ENCODE data around the gene PSMD4. TPM values are rescaled to one million over a fixed set of nuclear protein-coding genes. Genes with fewer than 3 reads are reported as not detected.

Gene PSMD4
- total and polyA plus RNA-seq, 4 donors, result 115 to 162 (median 131) TPM

DNA sequence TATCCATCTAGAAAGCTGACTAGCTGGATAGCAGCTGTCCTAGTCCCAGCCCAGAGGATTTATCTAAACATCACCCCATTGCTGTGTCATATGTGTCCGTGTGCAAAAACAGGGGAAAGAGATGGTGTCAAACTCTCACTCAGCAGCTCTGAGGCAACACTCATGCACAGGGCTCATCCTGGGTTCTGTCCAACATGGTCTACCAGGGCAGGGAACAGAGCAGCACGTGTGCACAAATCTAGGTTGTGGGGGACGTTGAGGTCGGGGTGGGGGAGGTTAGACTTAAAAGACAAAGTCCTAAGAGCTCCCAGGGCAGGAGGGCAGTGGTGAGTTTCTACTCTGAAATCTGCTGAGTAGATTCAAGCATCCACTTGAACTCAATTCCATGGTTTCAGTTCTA is 56.5 kb downstream of the PSMD4 start:
- H3K4me3 ChIP-seq (ENCODE audit: low read length in 2 of 2), result no peak overlapping the region
- DNase-seq (no peak), ATAC-seq (ENCODE audit: low FRiP score) (no peak)
- peaks cover 0 to 2% of the 10 kb centered on the region in 2 donors for H3K4me1 ChIP-seq (ENCODE audit: control insufficient read depth in 1 of 2, insufficient read depth in 2 of 2, low read length in 2 of 2)
- no peaks in the 10 kb centered on the region for H3K27me3 ChIP-seq (ENCODE audit: control insufficient read depth in 1 of 2, insufficient read depth in 2 of 2, low read length in 1 of 2)
- no peaks in the 10 kb centered on the region for H3K9me3 ChIP-seq (ENCODE audit: control insufficient read depth, low read length)
- peaks cover 2 to 16% of the 10 kb centered on the region in 2 donors for H3K36me3 ChIP-seq (ENCODE audit: control insufficient read depth in 1 of 2, insufficient read depth in 2 of 2, low read length in 1 of 2)
- peak overlapping the region in 1 of 2 donors; percentile 49 for H3K27ac ChIP-seq (ENCODE audit: low read depth in 1 of 2, low read length in 2 of 2)
- intact Hi-C loops (cut with DNase I), result loop anchor here in 1 of 2 donors (1.0 kb wide), 1 partner anchor 16 kb away; the partner anchor contains the start of gene PI4KB
- 55 to 60% methylated on average over 4 of the region's 4 CpGs for WGBS, 2 donors

DNA sequence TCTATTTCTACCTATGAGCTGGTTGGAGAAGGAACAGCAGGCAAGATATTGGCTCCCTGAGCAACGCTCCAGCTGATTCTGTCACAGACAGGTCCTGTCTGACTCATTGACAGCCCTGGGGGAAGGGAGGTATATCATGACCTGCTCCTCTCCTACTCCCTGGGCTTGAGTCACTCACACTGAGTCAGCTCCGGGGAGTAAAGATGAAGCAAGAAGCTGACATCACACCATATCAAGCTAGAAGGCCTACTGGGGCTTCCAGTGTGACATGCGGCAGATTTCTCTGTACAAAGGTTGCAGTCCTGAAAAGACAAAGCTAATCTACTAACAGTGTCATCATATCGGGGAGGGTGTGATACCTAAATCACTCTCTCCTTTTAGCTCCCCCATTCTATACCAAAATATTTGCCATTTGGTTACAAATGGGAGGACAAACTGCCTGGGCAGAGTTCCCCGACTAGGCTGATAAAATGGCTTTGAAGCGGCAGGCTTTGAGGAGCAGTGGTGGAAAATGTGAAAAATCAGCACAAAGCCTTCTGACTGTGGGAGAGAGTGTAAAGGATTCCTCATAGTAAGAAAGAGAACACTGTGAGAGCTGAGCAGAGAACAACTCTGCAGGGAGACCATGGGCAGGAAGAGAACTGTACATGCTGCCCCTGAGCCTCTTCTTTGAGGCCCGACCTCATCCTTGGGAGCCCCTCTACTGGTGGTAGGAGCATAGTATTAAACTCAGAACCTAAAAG is 57.2 kb downstream of the PSMD4 start:
- ATAC-seq (ENCODE audit: low FRiP score) (peak; percentile 92), DNase-seq (peak; percentile 85 to 86)
- Histone ChIP-seq H3K36me3 (ENCODE audit: control insufficient read depth in 1 of 2, insufficient read depth in 2 of 2, low read length in 1 of 2) (peaks cover 2 to 16% of the 10 kb centered on the region in 2 donors), H3K4me1 (ENCODE audit: control insufficient read depth in 1 of 2, insufficient read depth in 2 of 2, low read length in 2 of 2) (peaks cover 0 to 2% of the 10 kb centered on the region in 2 donors), H3K4me3 (ENCODE audit: low read length in 2 of 2) (no peak overlapping the region), H3K9me3 (ENCODE audit: control insufficient read depth, low read length) (no peaks in the 10 kb centered on the region), H3K27me3 (ENCODE audit: control insufficient read depth in 1 of 2, insufficient read depth in 2 of 2, low read length in 1 of 2) (no peaks in the 10 kb centered on the region), H3K27ac (ENCODE audit: low read depth in 1 of 2, low read length in 2 of 2) (peak overlapping the region in 1 of 2 donors; percentile 64)
- intact Hi-C loops (cut with DNase I), result loop anchor here in 1 of 2 donors (1.0 kb wide), 1 partner anchor 16 kb away; the partner anchor contains the start of gene PI4KB
- 48% methylated on average over 7 of the region's 7 CpGs for WGBS, 2 donors

DNA sequence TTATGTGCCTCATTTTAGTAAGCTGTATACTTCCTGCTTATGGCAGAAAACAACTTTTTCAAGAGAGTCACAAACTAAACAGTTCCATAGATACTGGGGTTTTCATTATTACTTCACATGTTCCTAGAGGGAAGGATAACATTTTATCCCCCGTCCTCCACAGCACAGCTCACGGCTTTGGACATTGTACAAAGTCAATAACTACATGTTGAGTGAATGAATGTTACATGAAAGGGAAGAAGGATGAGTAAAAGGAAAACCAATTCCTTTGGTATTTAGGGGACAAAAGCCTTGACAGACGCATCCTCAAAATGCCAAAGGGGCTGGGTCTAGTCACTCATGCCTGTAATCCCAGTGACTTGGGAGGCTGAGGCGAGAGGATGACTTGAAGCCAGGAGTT is 57.9 kb downstream of the PSMD4 start:
- WGBS, 2 donors, result 44 to 56% methylated on average over 4 of the region's 4 CpGs
- intact Hi-C loops (cut with DNase I), result no loop called here
- Histone ChIP-seq H3K36me3 (ENCODE audit: control insufficient read depth in 1 of 2, insufficient read depth in 2 of 2, low read length in 1 of 2) (peaks cover 2 to 16% of the 10 kb centered on the region in 2 donors), H3K4me1 (ENCODE audit: control insufficient read depth in 1 of 2, insufficient read depth in 2 of 2, low read length in 2 of 2) (peaks cover 0 to 2% of the 10 kb centered on the region in 2 donors), H3K27ac (ENCODE audit: low read depth in 1 of 2, low read length in 2 of 2) (no peak overlapping the region), H3K27me3 (ENCODE audit: control insufficient read depth in 1 of 2, insufficient read depth in 2 of 2, low read length in 1 of 2) (no peaks in the 10 kb centered on the region), H3K4me3 (ENCODE audit: low read length in 2 of 2) (no peak overlapping the region), H3K9me3 (ENCODE audit: control insufficient read depth, low read length) (no peaks in the 10 kb centered on the region)
- DNase-seq, result no peak
- no peak for ATAC-seq (ENCODE audit: low FRiP score)

GRCh38 chr1:151312826-151313225 is 58.3 kb downstream of the PSMD4 start:
- Histone ChIP-seq H3K27me3 (ENCODE audit: control insufficient read depth in 1 of 2, insufficient read depth in 2 of 2, low read length in 1 of 2) (no peaks in the 10 kb centered on the region), H3K4me3 (ENCODE audit: low read length in 2 of 2) (no peak overlapping the region), H3K36me3 (ENCODE audit: control insufficient read depth in 1 of 2, insufficient read depth in 2 of 2, low read length in 1 of 2) (peaks cover 2 to 14% of the 10 kb centered on the region in 2 donors), H3K9me3 (ENCODE audit: control insufficient read depth, low read length) (no peaks in the 10 kb centered on the region), H3K4me1 (ENCODE audit: control insufficient read depth in 1 of 2, insufficient read depth in 2 of 2, low read length in 2 of 2) (peaks cover 0 to 2% of the 10 kb centered on the region in 2 donors), H3K27ac (ENCODE audit: low read depth in 1 of 2, low read length in 2 of 2) (no peak overlapping the region)
- intact Hi-C loops (cut with DNase I), result no loop called here
- 83 to 90% methylated on average over 8 of the region's 8 CpGs for WGBS, 2 donors
- no peak for ATAC-seq (ENCODE audit: low FRiP score)
- no peak for DNase-seq

GRCh38 chr1:151313501-151313900 is 59.0 kb downstream of the PSMD4 start:
- WGBS, 2 donors, result 10 to 17% methylated on average over 2 of the region's 2 CpGs
- no peak overlapping the region for H3K27ac ChIP-seq (ENCODE audit: low read depth in 1 of 2, low read length in 2 of 2)
- no peaks in the 10 kb centered on the region for H3K9me3 ChIP-seq (ENCODE audit: control insufficient read depth, low read length)
- H3K36me3 ChIP-seq (ENCODE audit: control insufficient read depth in 1 of 2, insufficient read depth in 2 of 2, low read length in 1 of 2), result peaks cover 2 to 11% of the 10 kb centered on the region in 2 donors
- H3K4me1 ChIP-seq (ENCODE audit: control insufficient read depth in 1 of 2, insufficient read depth in 2 of 2, low read length in 2 of 2), result peaks cover 0 to 2% of the 10 kb centered on the region in 2 donors
- H3K27me3 ChIP-seq (ENCODE audit: control insufficient read depth in 1 of 2, insufficient read depth in 2 of 2, low read length in 1 of 2), result no peaks in the 10 kb centered on the region
- H3K4me3 ChIP-seq (ENCODE audit: low read length in 2 of 2), result no peak overlapping the region
- DNase-seq, result no peak
- intact Hi-C loops (cut with DNase I), result no loop called here
- no peak for ATAC-seq (ENCODE audit: low FRiP score)

DNA sequence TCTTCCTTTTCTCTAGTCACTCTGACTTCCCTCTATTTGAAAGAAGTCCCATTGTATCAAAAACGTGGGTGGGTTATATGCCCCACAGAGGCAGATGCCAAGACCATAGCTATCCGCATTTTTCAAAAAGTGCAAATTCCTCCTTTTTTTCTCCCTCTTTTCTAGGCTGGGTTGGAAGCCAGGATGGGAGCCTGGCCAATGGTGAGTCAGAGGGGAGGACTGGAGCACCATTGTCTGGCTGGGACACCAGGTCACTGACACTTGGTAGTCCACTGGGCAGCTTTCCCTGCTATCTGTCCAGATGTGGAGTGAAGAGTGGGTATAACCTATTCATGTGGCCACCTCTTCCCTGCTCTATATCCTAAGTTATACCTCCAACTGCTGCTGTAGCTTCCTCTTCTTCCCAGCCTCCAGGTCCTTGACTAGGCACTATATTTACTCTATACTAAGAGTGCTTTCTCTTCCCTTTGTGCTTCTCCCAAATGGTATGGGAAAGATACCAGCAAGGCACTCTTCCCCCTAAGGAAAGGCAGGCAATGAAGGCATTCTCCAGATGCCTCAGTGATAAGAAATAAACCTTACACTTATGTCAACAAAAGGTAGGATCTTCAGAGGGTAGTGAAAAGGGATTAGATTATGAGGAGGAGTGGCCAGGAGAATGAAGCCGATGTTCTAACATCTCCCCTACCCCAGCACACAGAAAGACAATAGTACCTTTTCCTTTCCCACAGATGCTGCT is 59.8 kb downstream of the PSMD4 start:
- Histone ChIP-seq H3K9me3 (ENCODE audit: control insufficient read depth, low read length) (no peaks in the 10 kb centered on the region), H3K4me1 (ENCODE audit: control insufficient read depth in 1 of 2, insufficient read depth in 2 of 2, low read length in 2 of 2) (peaks cover 0 to 2% of the 10 kb centered on the region in 2 donors), H3K27ac (ENCODE audit: low read depth in 1 of 2, low read length in 2 of 2) (peak overlapping the region in 1 of 2 donors; percentile 19), H3K36me3 (ENCODE audit: control insufficient read depth in 1 of 2, insufficient read depth in 2 of 2, low read length in 1 of 2) (peaks cover 2 to 12% of the 10 kb centered on the region in 2 donors), H3K4me3 (ENCODE audit: low read length in 2 of 2) (no peak overlapping the region), H3K27me3 (ENCODE audit: control insufficient read depth in 1 of 2, insufficient read depth in 2 of 2, low read length in 1 of 2) (no peaks in the 10 kb centered on the region)
- ATAC-seq (ENCODE audit: low FRiP score) (peak; percentile 85), DNase-seq (peak; percentile 86 to 93)
- WGBS, 2 donors, result 34 to 35% methylated on average over 3 of the region's 3 CpGs
- intact Hi-C loops (cut with DNase I), result no loop called here

DNA sequence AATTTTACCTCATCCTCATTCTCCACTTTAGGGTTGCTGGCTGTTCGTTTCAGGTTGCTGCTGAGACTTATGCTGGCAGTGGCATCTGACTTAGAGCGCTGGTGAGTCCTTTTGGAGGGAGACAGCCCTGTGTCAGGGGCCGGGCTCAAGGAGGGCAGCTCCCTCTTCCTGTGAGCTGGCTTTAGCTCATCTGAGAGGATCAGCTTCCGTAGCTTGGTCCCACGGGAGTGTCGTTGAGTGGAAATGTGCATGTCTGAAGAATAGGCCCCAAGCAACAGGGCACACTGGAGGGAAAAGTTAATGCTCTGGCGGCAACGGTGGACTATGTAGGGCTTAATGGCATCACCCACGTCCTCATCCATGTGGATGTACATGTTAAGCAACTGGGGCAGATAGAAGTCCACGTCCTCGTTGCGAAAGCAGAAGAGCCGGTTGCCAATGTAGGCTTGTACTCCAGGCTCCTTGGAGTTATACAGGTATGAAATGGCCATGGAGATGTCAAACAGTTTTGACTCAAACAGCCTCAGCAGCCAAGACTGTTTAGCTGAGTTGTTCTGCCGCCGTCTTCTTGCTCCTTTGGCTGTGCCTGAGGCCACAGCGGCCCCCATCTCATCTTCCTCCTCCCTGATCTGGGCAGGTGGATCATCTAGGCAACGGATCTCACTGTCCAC is 61.2 kb downstream of the PSMD4 start:
- peaks cover 2 to 4% of the 10 kb centered on the region in 2 donors for H3K4me1 ChIP-seq (ENCODE audit: control insufficient read depth in 1 of 2, insufficient read depth in 2 of 2, low read length in 2 of 2)
- DNase-seq, result no peak
- H3K27ac ChIP-seq (ENCODE audit: low read depth in 1 of 2, low read length in 2 of 2), result no peak overlapping the region
- no peak overlapping the region for H3K4me3 ChIP-seq (ENCODE audit: low read length in 2 of 2)
- WGBS, 2 donors, result 88 to 91% methylated on average over 17 of the region's 17 CpGs
- peaks cover 2 to 12% of the 10 kb centered on the region in 2 donors for H3K36me3 ChIP-seq (ENCODE audit: control insufficient read depth in 1 of 2, insufficient read depth in 2 of 2, low read length in 1 of 2)
- intact Hi-C loops (cut with DNase I), result no loop called here
- H3K9me3 ChIP-seq (ENCODE audit: control insufficient read depth, low read length), result no peaks in the 10 kb centered on the region
- ATAC-seq (ENCODE audit: low FRiP score), result no peak
- H3K27me3 ChIP-seq (ENCODE audit: control insufficient read depth in 1 of 2, insufficient read depth in 2 of 2, low read length in 1 of 2), result no peaks in the 10 kb centered on the region
